Measurements from ENCODE around the gene TACC3. TPM values are rescaled to one million over a fixed set of nuclear protein-coding genes. Genes with fewer than 3 reads are reported as not detected.

The TACC3 gene
- polyA plus RNA-seq, 1 donor from 2014 or later = 20.0 TPM

GRCh38 chr4:1713003-1713851 is 8.1 kb upstream of the TACC3 start:
- Mint-ChIP-seq H3K4me3 (peak overlapping the region; percentile 96 to 98 (median 98)), H3K9me3 (no peaks in the 10 kb centered on the region), H3K4me1 (peaks cover 45 to 59% (median 51%) of the 10 kb centered on the region in 3 donors), H3K27me3 (no peaks in the 10 kb centered on the region), H3K27ac (peak overlapping the region; percentile 96 to 99 (median 97)), H3K36me3 (no peaks in the 10 kb centered on the region)

- Mint-ChIP-seq H3K27ac (peak overlapping the region; percentile 85 to 99 (median 97)), H3K4me3 (peak overlapping the region; percentile 88 to 98 (median 96)), H3K4me1 (peaks cover 36 to 55% (median 46%) of the 10 kb centered on the region in 3 donors), H3K36me3 (no peaks in the 10 kb centered on the region), H3K27me3 (no peaks in the 10 kb centered on the region), H3K9me3 (no peaks in the 10 kb centered on the region)
Observed at GRCh38 chr4:1714303-1715001, 6.9 kb upstream of the TACC3 start.

GRCh38 chr4:1715002-1715758 is 6.1 kb upstream of the TACC3 start:
- H3K27me3 Mint-ChIP-seq = no peaks in the 10 kb centered on the region
- peak overlapping the region; percentile 88 to 98 (median 96) for H3K4me3 Mint-ChIP-seq
- peaks cover 36 to 49% (median 44%) of the 10 kb centered on the region in 3 donors for H3K4me1 Mint-ChIP-seq
- H3K36me3 Mint-ChIP-seq = no peaks in the 10 kb centered on the region
- no peaks in the 10 kb centered on the region for H3K9me3 Mint-ChIP-seq
- H3K27ac Mint-ChIP-seq = peak overlapping the region; percentile 85 to 99 (median 97)

GRCh38 chr4:1716065-1716945 is 5.0 kb upstream of the TACC3 start:
- H3K4me1 Mint-ChIP-seq = peaks cover 30 to 46% (median 35%) of the 10 kb centered on the region in 3 donors
- peak overlapping the region in 3 of 4 donors; percentile 74 to 97 (median 88) for H3K4me3 Mint-ChIP-seq
- H3K27ac Mint-ChIP-seq = peak overlapping the region; percentile 81 to 99 (median 85)
- no peaks in the 10 kb centered on the region for H3K9me3 Mint-ChIP-seq
- H3K27me3 Mint-ChIP-seq = no peaks in the 10 kb centered on the region
- H3K36me3 Mint-ChIP-seq = no peaks in the 10 kb centered on the region

GRCh38 chr4:1717129-1718094 is 3.9 kb upstream of the TACC3 start:
- H3K4me1 Mint-ChIP-seq = peaks cover 35 to 49% (median 40%) of the 10 kb centered on the region in 3 donors
- no peaks in the 10 kb centered on the region for H3K9me3 Mint-ChIP-seq
- H3K27me3 Mint-ChIP-seq = no peaks in the 10 kb centered on the region
- peak overlapping the region in 2 of 3 donors; percentile 67 to 99 for H3K27ac Mint-ChIP-seq
- peak overlapping the region in 1 of 4 donors; percentile 83 for H3K4me3 Mint-ChIP-seq
- no peaks in the 10 kb centered on the region for H3K36me3 Mint-ChIP-seq

GRCh38 chr4:1718095-1718850 is 3.0 kb upstream of the TACC3 start:
- Mint-ChIP-seq H3K4me3 (peak overlapping the region in 3 of 4 donors; percentile 37 to 90 (median 83)), H3K9me3 (no peaks in the 10 kb centered on the region), H3K36me3 (no peaks in the 10 kb centered on the region), H3K27me3 (no peaks in the 10 kb centered on the region), H3K4me1 (peaks cover 43 to 50% (median 48%) of the 10 kb centered on the region in 3 donors), H3K27ac (peak overlapping the region; percentile 51 to 99 (median 93))

GRCh38 chr4:1720163-1720983 is 948 bp upstream of the TACC3 start:
- Mint-ChIP-seq H3K36me3 (peaks cover 2% of the 10 kb centered on the region), H3K27ac (peak overlapping the region; percentile 76 to 99 (median 86)), H3K9me3 (no peaks in the 10 kb centered on the region), H3K27me3 (no peaks in the 10 kb centered on the region), H3K4me1 (peaks cover 34 to 44% (median 37%) of the 10 kb centered on the region in 3 donors), H3K4me3 (peak overlapping the region; percentile 83 to 93 (median 88))

- Mint-ChIP-seq H3K9me3 (no peaks in the 10 kb centered on the region), H3K27me3 (no peaks in the 10 kb centered on the region), H3K27ac (peak overlapping the region; percentile 95 to 99 (median 99)), H3K4me1 (peaks cover 34 to 47% (median 36%) of the 10 kb centered on the region in 3 donors), H3K4me3 (peak overlapping the region; percentile 73 to 96 (median 90)), H3K36me3 (peaks cover 6% of the 10 kb centered on the region)
Observed at GRCh38 chr4:1721666-1722550, 587 bp downstream of the TACC3 start.

GRCh38 chr4:1722551-1723118 is 1.3 kb downstream of the TACC3 start:
- no peaks in the 10 kb centered on the region for H3K9me3 Mint-ChIP-seq
- H3K27me3 Mint-ChIP-seq = no peaks in the 10 kb centered on the region
- peak overlapping the region; percentile 95 to 99 (median 99) for H3K27ac Mint-ChIP-seq
- H3K36me3 Mint-ChIP-seq = peaks cover 6% of the 10 kb centered on the region
- peak overlapping the region; percentile 76 to 96 (median 91) for H3K4me3 Mint-ChIP-seq
- H3K4me1 Mint-ChIP-seq = peaks cover 34 to 47% (median 36%) of the 10 kb centered on the region in 3 donors

GRCh38 chr4:1723131-1723801 is 1.9 kb downstream of the TACC3 start:
- Mint-ChIP-seq H3K4me1 (peaks cover 33 to 44% (median 33%) of the 10 kb centered on the region in 3 donors), H3K27ac (peak overlapping the region; percentile 95 to 99 (median 99))

More at GRCh38 chr4:1723131-1723801, 1.9 kb downstream of the TACC3 start:
- Mint-ChIP-seq H3K36me3 (peaks cover 8% of the 10 kb centered on the region), H3K9me3 (no peaks in the 10 kb centered on the region), H3K27me3 (no peaks in the 10 kb centered on the region), H3K4me3 (peak overlapping the region; percentile 76 to 96 (median 91))
